OCI-LY7 (cell line): ENCODE data around the gene SOCS7. TPM values are rescaled to one million over a fixed set of nuclear protein-coding genes. Genes with fewer than 3 reads are reported as not detected.

ENCODE experiments used
- BruUV-seq: library from RNA; stranded (reverse); fragments of 400-500 nt; replicated peaks from 2 replicates; lab custom pipeline; 2021; lab: Mats Ljungman, UMichigan
- CTCF ChIA-PET: fragments of 300-600 bp; sonication (Branson Sonifier 250); formaldehyde crosslinking; loops from one replicate; lab custom pipeline; 2022; ENCODE audit warnings: antibody characterized with exemption; ENCODE audit not compliant: unreplicated experiment; lab: Charles Lee
- POLR2A ChIA-PET: fragments of 300-600 bp; sonication (Branson Sonifier 250); formaldehyde crosslinking; loops from one replicate; lab custom pipeline; 2022; ENCODE audit warnings: antibody characterized with exemption; lab: Charles Lee
- DNase-seq: peaks from one replicate; pipeline ENCODE4 v3.0.0-alpha.2; 2015; ENCODE audit warnings: low spot score
- H2AFZ ChIP-seq: fragments of 200-600 bp; sonication (generic), shearing (Covaris generic); 2 replicates; pipeline ENCODE4 v1.6.1; 2014; ENCODE audit warnings: mild to moderate bottlenecking, antibody characterized with exemption, low read length, moderate library complexity
- H3K27ac ChIP-seq: fragments of 200-600 bp; sonication (generic); 2 replicates; pipeline ENCODE4 v1.5.1; 2014; ENCODE audit warnings: mixed run types, low read depth, mild to moderate bottlenecking, moderate library complexity, low read length, inconsistent platforms; ENCODE audit not compliant: poor library complexity, severe bottlenecking
- H3K36me3 ChIP-seq: fragments of 200-600 bp; sonication (generic); 2 replicates; pipeline ENCODE4 v1.6.1; 2014; ENCODE audit warnings: mild to moderate bottlenecking, antibody characterized with exemption, low read length, moderate library complexity, mixed read lengths; ENCODE audit not compliant: insufficient read depth
- H3K4me1 ChIP-seq: fragments of 200-600 bp; sonication (generic); 2 replicates; pipeline ENCODE4 v1.5.1; 2014; ENCODE audit warnings: mild to moderate bottlenecking, low read length; ENCODE audit not compliant: insufficient read depth, poor library complexity, severe bottlenecking
- H3K4me2 ChIP-seq: fragments of 200-600 bp; sonication (generic); 2 replicates; pipeline ENCODE4 v1.6.1; 2014; ENCODE audit warnings: mild to moderate bottlenecking, low read length
- H3K4me3 ChIP-seq: fragments of 200-600 bp; sonication (generic); 2 replicates; pipeline ENCODE4 v1.5.1; 2014; ENCODE audit warnings: mild to moderate bottlenecking, low read depth, low read length; ENCODE audit not compliant: poor library complexity, severe bottlenecking
- H3K79me2 ChIP-seq: fragments of 200-600 bp; sonication (generic); 2 replicates; pipeline ENCODE4 v1.6.1; 2016; ENCODE audit warnings: low read depth, mild to moderate bottlenecking, low read length, moderate library complexity, mixed read lengths; ENCODE audit not compliant: insufficient read depth
- H3K9me2 ChIP-seq: fragments of 200-600 bp; sonication (generic); 2 replicates; pipeline ENCODE4 v1.6.1; 2016; ENCODE audit warnings: mild to moderate bottlenecking, low read length, mixed read lengths; ENCODE audit not compliant: insufficient read depth
- H3K9me3 ChIP-seq: fragments of 200-600 bp; sonication (generic); 2 replicates; pipeline ENCODE4 v1.6.1; 2014; ENCODE audit warnings: mild to moderate bottlenecking, mixed run types, low read length, mixed read lengths
- H4K20me1 ChIP-seq: fragments of 200-600 bp; sonication (generic); 2 replicates; pipeline ENCODE4 v1.6.1; 2014; ENCODE audit warnings: mild to moderate bottlenecking, antibody characterized with exemption, low read length, moderate library complexity, mixed read lengths; ENCODE audit not compliant: insufficient read depth
- EZH2phosphoT487 ChIP-seq: fragments of 200-600 bp; sonication (generic); IDR thresholded peaks from 2 replicates; pipeline ENCODE4 v1.6.1; 2018; ENCODE audit warnings: low read depth, borderline replicate concordance, mild to moderate bottlenecking, mixed run types, antibody characterized with exemption, low read length, moderate library complexity, mixed read lengths
- intact Hi-C: fragments of 100-400 bp; cut with micrococcal nuclease; formaldehyde crosslinking; loops from one replicate; pipeline ENCODE4 v1.10.0; 2022; ENCODE audit not compliant: unreplicated experiment
- total RNA-seq, 2 experiments: library from RNA; depleted of rRNA in 1 of 2; stranded (reverse); fragments of >200 nt in 1 of 2; shearing (Covaris generic) in 1 of 2; gene quantifications; 2 replicates each; pipeline ENCODE4 v1.2.3, GENCODE V29; 2014 to 2022
- TF ChIP-seq, protein P1 (sequence below): fragments of 200-600 bp; sonication (generic); conservative IDR thresholded peaks from 2 replicates; pipeline ENCODE4 v1.5.1; 2014; ENCODE audit warnings: mild to moderate bottlenecking, antibody characterized with exemption, low read length, moderate library complexity, mixed read lengths

The SOCS7 gene
- total RNA-seq, 2 experiments from 2014 or later = 36.1 to 39.1 TPM

DNA sequence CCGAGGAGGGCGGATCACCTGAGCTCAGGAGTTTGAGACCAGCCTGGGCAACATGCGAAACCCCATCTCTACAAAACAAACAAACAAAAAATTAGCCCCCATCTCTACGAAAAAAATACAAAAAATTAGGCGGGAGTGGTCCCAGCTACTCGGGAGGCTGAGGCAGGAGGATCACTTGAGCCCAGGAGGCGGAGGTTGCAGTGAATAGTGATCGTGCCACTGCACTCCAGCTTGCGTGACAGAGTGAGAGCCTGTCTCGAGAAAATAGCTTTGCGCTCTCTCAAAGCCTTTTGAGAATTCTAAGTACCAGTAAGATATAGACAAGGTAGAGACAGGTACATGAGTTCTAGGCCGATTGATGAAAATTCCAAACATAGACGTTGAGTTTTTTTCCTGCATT, 2.0 kb downstream of the SOCS7 start:
- Histone ChIP-seq H3K9me2 (no peaks in the 10 kb centered on the region), H3K36me3 (no peaks in the 10 kb centered on the region), H3K27ac (no peak overlapping the region), H3K79me2 (peaks cover 15% of the 10 kb centered on the region; the same call in 1 of the 2 replicates), H3K4me3 (peak overlapping the region; percentile 89), H3K4me1 (peaks cover 58% of the 10 kb centered on the region), H3K4me2 (peak overlapping the region; percentile 89), H2AFZ (no peak overlapping the region), H3K9me3 (no peaks in the 10 kb centered on the region), H4K20me1 (0 out of 2 replicates have a peak, but pooled peaks cover 17% of the 10 kb centered on the region)
- TF ChIP-seq, protein P1, sequence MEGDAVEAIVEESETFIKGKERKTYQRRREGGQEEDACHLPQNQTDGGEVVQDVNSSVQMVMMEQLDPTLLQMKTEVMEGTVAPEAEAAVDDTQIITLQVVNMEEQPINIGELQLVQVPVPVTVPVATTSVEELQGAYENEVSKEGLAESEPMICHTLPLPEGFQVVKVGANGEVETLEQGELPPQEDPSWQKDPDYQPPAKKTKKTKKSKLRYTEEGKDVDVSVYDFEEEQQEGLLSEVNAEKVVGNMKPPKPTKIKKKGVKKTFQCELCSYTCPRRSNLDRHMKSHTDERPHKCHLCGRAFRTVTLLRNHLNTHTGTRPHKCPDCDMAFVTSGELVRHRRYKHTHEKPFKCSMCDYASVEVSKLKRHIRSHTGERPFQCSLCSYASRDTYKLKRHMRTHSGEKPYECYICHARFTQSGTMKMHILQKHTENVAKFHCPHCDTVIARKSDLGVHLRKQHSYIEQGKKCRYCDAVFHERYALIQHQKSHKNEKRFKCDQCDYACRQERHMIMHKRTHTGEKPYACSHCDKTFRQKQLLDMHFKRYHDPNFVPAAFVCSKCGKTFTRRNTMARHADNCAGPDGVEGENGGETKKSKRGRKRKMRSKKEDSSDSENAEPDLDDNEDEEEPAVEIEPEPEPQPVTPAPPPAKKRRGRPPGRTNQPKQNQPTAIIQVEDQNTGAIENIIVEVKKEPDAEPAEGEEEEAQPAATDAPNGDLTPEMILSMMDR = no peak
- TF ChIP-seq EZH2phosphoT487 = no peak
- BruUV-seq = no TSS peak
- CTCF ChIA-PET = interaction anchor here (0.5 to 1.5 kb wide), 4 partner anchors 8 to 61 kb away, joined by 3 to 4 read pairs (median 3); no protein-coding TSS in a partner anchor
- no peak for DNase-seq
- intact Hi-C loops = loop anchor here (5.0 kb wide), 1 partner anchor 139 kb away; no protein-coding TSS in a partner anchor
- POLR2A ChIA-PET = interaction anchor here (1.5 to 5.3 kb wide), 2 partner anchors 29 to 63 kb away, joined by 5 to 38 read pairs; no protein-coding TSS in a partner anchor

DNA sequence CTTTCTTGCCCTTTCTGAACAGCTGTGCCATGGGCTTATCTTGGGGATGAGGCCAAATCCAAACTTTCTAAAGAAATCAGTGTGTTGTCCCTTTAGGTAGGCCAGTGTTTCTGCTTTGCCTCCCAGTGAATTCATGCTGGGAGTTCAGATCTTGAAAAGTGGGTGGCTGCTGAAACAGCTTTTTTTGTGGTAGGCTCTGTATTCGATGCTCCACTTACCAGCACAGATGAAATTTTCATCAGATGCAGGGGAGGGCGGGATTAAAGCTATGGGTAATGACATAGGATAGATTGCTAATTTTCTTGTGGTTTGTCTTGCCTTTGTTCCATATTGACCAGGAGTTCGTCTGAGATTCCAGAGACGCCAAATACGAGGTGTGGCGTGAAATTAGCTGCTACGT, 2.8 kb downstream of the SOCS7 start:
- ChIA-PET POLR2A (interaction anchor here (0.6 to 5.3 kb wide), 6 partner anchors 9 to 62 kb away, joined by 3 to 38 read pairs (median 4); no protein-coding TSS in a partner anchor), CTCF (interaction anchor here (0.6 to 1.5 kb wide), 3 partner anchors 22 to 60 kb away, joined by 3 to 4 read pairs (median 4); no protein-coding TSS in a partner anchor)
- Histone ChIP-seq H3K9me3 (no peaks in the 10 kb centered on the region), H3K4me3 (peak overlapping the region; percentile 89), H3K9me2 (no peaks in the 10 kb centered on the region), H3K4me1 (peaks cover 55% of the 10 kb centered on the region), H3K27ac (no peak overlapping the region), H2AFZ (no peak overlapping the region), H3K36me3 (no peaks in the 10 kb centered on the region), H3K79me2 (peaks cover 15% of the 10 kb centered on the region; the same call in 1 of the 2 replicates), H4K20me1 (0 out of 2 replicates have a peak, but pooled peaks cover 17% of the 10 kb centered on the region), H3K4me2 (peak overlapping the region; percentile 89)
- BruUV-seq = no TSS peak
- intact Hi-C loops = loop anchor here (5.0 kb wide), 1 partner anchor 138 kb away; no protein-coding TSS in a partner anchor
- no peak for DNase-seq
- TF ChIP-seq, protein P1 = no peak
- TF ChIP-seq EZH2phosphoT487 = no peak

DNA sequence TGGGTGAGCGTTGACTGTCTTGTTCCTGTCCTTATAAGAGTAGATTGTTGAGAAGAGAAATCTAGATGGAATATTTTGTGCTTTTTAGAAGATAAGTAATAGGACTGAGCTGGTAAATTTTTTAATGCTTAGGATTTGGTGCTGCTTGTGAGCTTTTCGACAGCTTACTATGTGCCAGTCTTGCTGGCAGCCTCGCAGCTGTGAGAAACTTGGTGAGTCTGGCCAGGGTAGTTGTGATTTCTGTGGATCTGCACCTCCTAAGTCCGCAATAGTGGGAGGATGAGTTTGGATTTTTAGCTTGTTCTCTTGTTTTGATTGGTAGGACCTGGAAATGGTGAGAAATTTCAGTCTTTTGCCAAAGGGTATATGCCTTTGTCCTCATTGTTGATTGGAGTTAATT, 3.6 kb downstream of the SOCS7 start:
- BruUV-seq = no TSS peak
- Histone ChIP-seq H3K79me2 (peaks cover 15% of the 10 kb centered on the region; the same call in 1 of the 2 replicates), H4K20me1 (0 out of 2 replicates have a peak, but pooled peaks cover 17% of the 10 kb centered on the region), H3K4me1 (peaks cover 48% of the 10 kb centered on the region), H3K36me3 (no peaks in the 10 kb centered on the region), H3K4me2 (peak overlapping the region; percentile 89; the same call in 1 of the 2 replicates), H3K27ac (no peak overlapping the region), H3K9me2 (no peaks in the 10 kb centered on the region), H3K4me3 (no peak overlapping the region), H3K9me3 (no peaks in the 10 kb centered on the region), H2AFZ (no peak overlapping the region)
- DNase-seq = no peak
- POLR2A ChIA-PET = interaction anchor here (0.6 to 5.3 kb wide), 6 partner anchors 11 to 59 kb away, joined by 3 to 38 read pairs (median 4); no protein-coding TSS in a partner anchor
- intact Hi-C loops = no loop called here
- TF ChIP-seq, protein P1 = no peak
- no peak for TF ChIP-seq EZH2phosphoT487
- CTCF ChIA-PET = interaction anchor here (0.8 to 1.5 kb wide), 2 partner anchors 56 to 59 kb away, joined by 3 to 4 read pairs; no protein-coding TSS in a partner anchor
